HepG2 (cell line): ENCODE measurements around the gene BARX2. TPM values are rescaled to one million over a fixed set of nuclear protein-coding genes. Genes with fewer than 3 reads are reported as not detected.

ENCODE experiments used
- ATAC-seq: fragments of 200-7000 bp; cut with Tn5 transposase; 3 replicates; pipeline ENCODE4 v1.9.1; 2020; ENCODE audit warnings: mild to moderate bottlenecking, moderate library complexity
- BruUV-seq: library from RNA; stranded (reverse); fragments of 400-500 nt; replicated peaks from 2 replicates; lab custom pipeline; 2021; lab: Mats Ljungman, UMichigan
- CTCF ChIA-PET: fragments of 300-600 bp; formaldehyde crosslinking; extraction: SDS; loops from one replicate; lab custom pipeline; 2021; ENCODE audit warnings: low total read pairs, inconsistent platforms, low intra/inter-chr PET ratio; lab: Yijun Ruan, JAX
- POLR2A ChIA-PET: fragments of 350-600 bp; sonication (Branson Sonifier 250); formaldehyde crosslinking; loops from one replicate; lab custom pipeline; 2020; ENCODE audit warnings: antibody characterized with exemption, inconsistent platforms; lab: Yijun Ruan, JAX
- DNase-seq: peaks from one replicate; pipeline ENCODE4 v3.0.0-alpha.2; 2015; ENCODE audit warnings: low spot score
- FAIRE-seq: peaks from 3 replicates; lab custom pipeline; 2011; peaks lifted over from hg19 to GRCh38; lab: Jason Lieb, UNC
- H2AFZ ChIP-seq: one replicate; pipeline ENCODE4 v1.6.1; 2011; ENCODE audit warnings: low read length, inconsistent platforms
- H3K27ac ChIP-seq: fragments of 300-600 bp; 3 replicates; pipeline ENCODE4 v1.8.0; 2011; ENCODE audit warnings: mixed run types, mild to moderate bottlenecking, mixed read lengths, low read length, inconsistent platforms; ENCODE audit not compliant: insufficient read depth; ENCODE audit errors: extremely low read length
- H3K27me3 ChIP-seq, 2 experiments: fragments of 200-600 bp in 1 of 2; 2 replicates in 1 of 2; 3 replicates in 1 of 2; pipeline versions ENCODE4 v1.6.0 to v1.8.0; 2011; ENCODE audit warnings: low read length in 2 of 2, mild to moderate bottlenecking in 2 of 2, moderate library complexity in 2 of 2, inconsistent platforms in 1 of 2; ENCODE audit not compliant: insufficient read depth in 2 of 2, control insufficient read depth in 1 of 2
- H3K36me3 ChIP-seq, 2 experiments: fragments of 200-600 bp in 1 of 2; replicated peaks in 1 of 2; 2 replicates in 1 of 2; 3 replicates in 1 of 2; pipeline versions ENCODE4 v1.5.1 to v1.8.0; 2011; ENCODE audit warnings: low read length in 2 of 2, inconsistent platforms in 1 of 2; ENCODE audit not compliant: insufficient read depth in 2 of 2, control insufficient read depth in 1 of 2
- H3K4me1 ChIP-seq: 2 replicates; pipeline ENCODE4 v1.5.1; 2012; ENCODE audit warnings: low read length, inconsistent platforms; ENCODE audit not compliant: insufficient read depth
- H3K4me2 ChIP-seq: 2 replicates; pipeline ENCODE4 v1.6.0; 2011; ENCODE audit warnings: low read depth, low read length, inconsistent platforms
- H3K4me3 ChIP-seq, 3 experiments: fragments of 200-600 bp in 1 of 3; sonication (generic), shearing (Covaris generic) in 1 of 3; replicated peaks in 1 of 3; 2 replicates each; pipeline ENCODE4 v1.5.1; 2011 to 2016; ENCODE audit warnings: low read length in 3 of 3, inconsistent platforms in 2 of 3, low read depth in 2 of 3, mild to moderate bottlenecking in 2 of 3, control low read depth in 1 of 3, mixed read lengths in 1 of 3; ENCODE audit not compliant: insufficient read depth in 1 of 3
- H3K79me2 ChIP-seq: one replicate; pipeline ENCODE4 v1.6.1; 2011; ENCODE audit warnings: low read length, inconsistent platforms; ENCODE audit not compliant: insufficient read depth
- H3K9ac ChIP-seq: 2 replicates; pipeline ENCODE4 v1.6.0; 2011; ENCODE audit warnings: mild to moderate bottlenecking, low read depth, low read length, inconsistent platforms; ENCODE audit not compliant: insufficient read depth
- H3K9me3 ChIP-seq: 2 replicates; pipeline ENCODE4 v1.5.1; 2012; ENCODE audit warnings: mild to moderate bottlenecking, low read length
- H4K20me1 ChIP-seq: 2 replicates; pipeline ENCODE4 v1.6.0; 2011; ENCODE audit warnings: inconsistent platforms, mild to moderate bottlenecking, low read length, moderate library complexity; ENCODE audit not compliant: insufficient read depth
- ARNTL ChIP-seq: sonication (generic); formaldehyde crosslinking; IDR thresholded peaks from 2 replicates; pipeline ENCODE4 v1.4.0; 2020; ENCODE audit warnings: mild to moderate bottlenecking, missing genetic modification reagents
- CREB1 ChIP-seq, 2 experiments: fragments of 450-650 bp in 1 of 2; IDR thresholded peaks; 2 replicates each; pipeline ENCODE4 v1.6.1; 2016 to 2017; ENCODE audit warnings: control low read depth in 1 of 2, mild to moderate bottlenecking in 1 of 2, missing compliant biosample characterization in 1 of 2, missing genetic modification characterization in 1 of 2
- MAFF ChIP-seq: IDR thresholded peaks from 2 replicates; pipeline ENCODE4 v1.6.1; 2011; ENCODE audit warnings: low read depth, low read length, improper control_type of control experiment
- MAFK ChIP-seq, 2 experiments: IDR thresholded peaks in 1 of 2; conservative IDR thresholded peaks in 1 of 2; 2 replicates each; pipeline ENCODE4 v1.6.1; 2011; ENCODE audit warnings: improper control_type of control experiment in 2 of 2, low read length in 2 of 2
- NFE2L2 ChIP-seq: fragments of 150-350 bp; IDR thresholded peaks from 2 replicates; pipeline ENCODE4 v1.6.1; 2014; ENCODE audit warnings: low read length
- NFIB ChIP-seq: sonication (generic); formaldehyde crosslinking; IDR thresholded peaks from 2 replicates; pipeline ENCODE4 v1.9.0; 2021; ENCODE audit warnings: missing genetic modification reagents, mild to moderate bottlenecking, borderline replicate concordance
- WGBS: methylation state at CpG from one replicate; pipeline ENCODE4 v1.1.6; 2017; ENCODE audit warnings: low lambda C conversion rate; 5-methylcytosine and 5-hydroxymethylcytosine counted together
- in situ Hi-C: cut with HindIII; loops from 2 replicates; pipeline ENCODE4 v1.10.0; 2017; ENCODE audit warnings: low pct_unique_long_range_greater_than_20kb; ENCODE audit not compliant: extremely low pct_ligation_motif_present
- intact Hi-C: fragments of 100-400 bp; cut with micrococcal nuclease; formaldehyde crosslinking; loops from one replicate; pipeline ENCODE4 v1.10.0; 2022; ENCODE audit not compliant: unreplicated experiment
- polyA plus RNA-seq, 8 experiments: library from polyadenylated mRNA; depleted of rRNA in 3 of 8; stranded (reverse) in 7 of 8; unstranded in 1 of 8; fragments of >200 nt; fragmentation: Illumina TruSeq in 4 of 8; extraction: Trizol in 4 of 8; gene quantifications; 2 replicates each; pipeline versions ENCODE4 v1.2.1 to v1.2.3, GENCODE V29; 2011 to 2016; ENCODE audit warnings: low read depth in 4 of 8, missing spikeins in 1 of 8, mixed read lengths in 1 of 8; ENCODE audit not compliant: insufficient read depth in 1 of 8
- total RNA-seq, 5 experiments: library from RNA; depleted of rRNA; stranded (reverse); fragments of >200 nt; fragmentation: Illumina TruSeq; extraction: Trizol; gene quantifications; 2 replicates each; pipeline ENCODE4 v1.2.3, GENCODE V29; 2016; ENCODE audit warnings: low read depth in 1 of 5
- TF ChIP-seq, protein P1 (sequence below): IDR thresholded peaks from 2 replicates; pipeline ENCODE4 v1.6.1; 2016; ENCODE audit warnings: missing biosample characterization, missing genetic modification reagents, low read depth

Gene BARX2
- total and polyA plus RNA-seq, 2 of the 13 experiments (the other 11 are each of a cell fraction or from before 2014, with no cell fraction given): not detected

DNA sequence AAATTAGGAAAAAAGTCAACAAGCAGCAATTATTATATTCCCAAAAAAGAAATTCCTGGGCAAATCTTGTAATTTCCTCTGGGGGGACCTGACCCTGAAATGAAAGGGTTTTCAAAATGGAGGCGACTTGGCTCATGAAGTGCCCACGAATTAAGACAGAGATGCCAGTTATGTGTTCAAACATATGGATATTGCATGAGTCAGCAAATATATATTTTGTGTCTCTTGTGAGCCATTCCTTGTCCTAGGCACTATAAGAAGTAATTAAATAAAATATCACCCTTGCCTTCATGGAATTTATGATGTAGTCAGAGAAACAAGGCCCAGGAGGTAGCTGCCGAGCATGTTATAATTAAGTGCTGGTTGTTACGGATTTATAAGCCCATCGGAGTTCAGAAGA, 68.6 kb downstream of the BARX2 start:
- Histone ChIP-seq H3K4me2 (no peak overlapping the region), H3K36me3 (no peaks in the 10 kb centered on the region), H3K9ac (no peak overlapping the region), H4K20me1 (no peaks in the 10 kb centered on the region), H3K79me2 (no peaks in the 10 kb centered on the region), H2AFZ (no peak overlapping the region), H3K9me3 (no peaks in the 10 kb centered on the region), H3K4me3 (no peak overlapping the region), H3K27ac (no peak overlapping the region), H3K4me1 (no peaks in the 10 kb centered on the region), H3K27me3 (peaks cover 0 to 2% of the 10 kb centered on the region in 2 experiments; a peak in 1 of 5 replicates)
- TF ChIP-seq MAFF (peak; percentile 96), NFE2L2 (peak; percentile 47), ARNTL (no peak), MAFK (conservative IDR thresholded peaks at IDR 0.05 in 1 of 2, IDR thresholded peaks at IDR 0.05 in 1 of 2; ENCODE audit: low read length in 2 of 2) (peak; percentile 93 to 97), NFIB (no peak)
- DNase-seq (no peak), FAIRE-seq (no peak), ATAC-seq (no peak)
- CTCF ChIA-PET: no interaction called here
- POLR2A ChIA-PET: no interaction called here
- BruUV-seq: no TSS peak
- in situ Hi-C loops (no loop called here), intact Hi-C loops (no loop called here)
- WGBS: 46% methylated on average over 5 of the region's 5 CpGs

- ATAC-seq (no peak), FAIRE-seq (no peak), DNase-seq (no peak)
- POLR2A ChIA-PET: no interaction called here
- in situ Hi-C loops (no loop called here), intact Hi-C loops (no loop called here)
- CTCF ChIA-PET: no interaction called here
- no peaks in the 10 kb centered on the region for H4K20me1 ChIP-seq
- no peak overlapping the region for H3K27ac ChIP-seq
- 49% methylated on average over 9 of the region's 9 CpGs for WGBS
- no TSS peak for BruUV-seq
- H3K4me1 ChIP-seq: no peaks in the 10 kb centered on the region
- H3K9me3 ChIP-seq: no peaks in the 10 kb centered on the region
- TF ChIP-seq CREB1 (IDR thresholded peaks at IDR 0.05) (peak; percentile 87), CREB1 (CRISPR knock-in tag; IDR thresholded peaks at IDR 0.05) (no peak)
- TF ChIP-seq, protein P1, sequence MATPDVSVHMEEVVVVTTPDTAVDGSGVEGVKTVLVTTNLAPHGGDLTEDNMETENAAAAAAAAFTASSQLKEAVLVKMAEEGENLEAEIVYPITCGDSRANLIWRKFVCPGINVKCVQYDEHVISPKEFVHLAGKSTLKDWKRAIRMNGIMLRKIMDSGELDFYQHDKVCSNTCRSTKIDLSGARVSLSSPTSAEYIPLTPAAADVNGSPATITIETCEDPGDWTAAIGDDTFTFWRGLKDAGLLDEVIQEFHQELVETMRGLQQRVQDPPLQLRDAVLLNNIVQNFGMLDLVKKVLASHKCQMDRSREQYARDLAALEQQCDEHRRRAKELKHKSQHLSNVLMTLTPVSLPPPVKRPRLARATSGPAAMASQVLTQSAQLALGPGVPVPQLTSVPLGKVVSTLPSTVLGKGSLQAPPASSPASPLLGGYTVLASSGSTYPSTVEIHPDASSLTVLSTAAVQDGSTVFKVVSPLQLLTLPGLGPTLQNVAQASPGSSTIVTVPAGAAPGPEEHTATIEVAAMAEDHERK (CRISPR knock-in tag): no peak
- H3K4me3 ChIP-seq: no peak overlapping the region
- peaks cover 2 to 3% of the 10 kb centered on the region in 2 experiments; a peak in 1 of 5 replicates for H3K27me3 ChIP-seq
- H3K79me2 ChIP-seq: no peaks in the 10 kb centered on the region
- H2AFZ ChIP-seq: no peak overlapping the region
- H3K36me3 ChIP-seq: no peaks in the 10 kb centered on the region
- no peak overlapping the region for H3K9ac ChIP-seq
- H3K4me2 ChIP-seq: no peak overlapping the region
These were observed 69.6 kb downstream of the BARX2 start for GRCh38 chr11:129445226-129445625.
